GM15510 (cell line): ENCODE measurements around the gene SYNJ2.

Experiments used
- POLR2A ChIP-seq: IDR thresholded peaks from 3 replicates; pipeline ENCODE4 v1.6.1; 2011; ENCODE audit warnings: borderline replicate concordance; ENCODE audit not compliant: insufficient read length; ENCODE audit errors: extremely low read depth

The SYNJ2 gene

GRCh38 chr6:158041788-158042187 is 60.1 kb downstream of the SYNJ2 start:
- no peak for TF ChIP-seq POLR2A

- TF ChIP-seq POLR2A, result no peak
Measured at GRCh38 chr6:158042245-158042798, 60.7 kb downstream of the SYNJ2 start.

- TF ChIP-seq POLR2A, result no peak
Measured at GRCh38 chr6:158043008-158043407, 61.3 kb downstream of the SYNJ2 start.

- no peak for TF ChIP-seq POLR2A
Measured at GRCh38 chr6:158043586-158044524, 62.2 kb downstream of the SYNJ2 start.

GRCh38 chr6:158044525-158044888 is 62.8 kb downstream of the SYNJ2 start:
- no peak for TF ChIP-seq POLR2A

- TF ChIP-seq POLR2A, result no peak
Measured at GRCh38 chr6:158046201-158047126, 64.8 kb downstream of the SYNJ2 start.

GRCh38 chr6:158047127-158047518 is 65.5 kb downstream of the SYNJ2 start:
- TF ChIP-seq POLR2A, result no peak

GRCh38 chr6:158047563-158048323 is 66.1 kb downstream of the SYNJ2 start:
- no peak for TF ChIP-seq POLR2A

- TF ChIP-seq POLR2A, result no peak
Measured at GRCh38 chr6:158048589-158048988, 66.9 kb downstream of the SYNJ2 start.

GRCh38 chr6:158049055-158050028 is 67.7 kb downstream of the SYNJ2 start:
- TF ChIP-seq POLR2A, result no peak

- TF ChIP-seq POLR2A, result no peak
Measured at GRCh38 chr6:158050107-158050735, 68.6 kb downstream of the SYNJ2 start.

- no peak for TF ChIP-seq POLR2A
Measured at GRCh38 chr6:158050955-158051354, 69.3 kb downstream of the SYNJ2 start.

GRCh38 chr6:158051968-158052367 is 70.3 kb downstream of the SYNJ2 start:
- no peak for TF ChIP-seq POLR2A
